Memory B cell (primary cell): ENCODE measurements around the gene RXRA.

Source experiments
- ATAC-seq: fragments of 150-1000 bp; cut with Tn5 transposase; 2 replicates; pipeline ENCODE4 v1.10.0; 2021; ENCODE audit warnings: low read depth, mild to moderate bottlenecking, moderate library complexity
- DNase-seq, 2 donors: peaks; one replicate each; pipeline ENCODE4 v3.0.0; 2022; ENCODE audit warnings: low spot score in 2 of 2
- H3K27ac Mint-ChIP-seq: one replicate; pipeline ENCODE4 v1.8.0; 2022; ENCODE audit warnings: mild to moderate bottlenecking, moderate library complexity, mixed read lengths
- H3K27me3 Mint-ChIP-seq: one replicate; pipeline ENCODE4 v1.8.0; 2022; ENCODE audit warnings: mixed read lengths
- H3K36me3 Mint-ChIP-seq: one replicate; pipeline ENCODE4 v1.8.0; 2022; ENCODE audit warnings: mild to moderate bottlenecking, mixed read lengths
- H3K4me1 Mint-ChIP-seq: one replicate; pipeline ENCODE4 v1.8.0; 2022; ENCODE audit warnings: mixed read lengths
- H3K4me3 Mint-ChIP-seq: one replicate; pipeline ENCODE4 v1.8.0; 2022; ENCODE audit warnings: mild to moderate bottlenecking, moderate library complexity, mixed read lengths
- H3K9me3 Mint-ChIP-seq: one replicate; pipeline ENCODE4 v1.8.0; 2022; ENCODE audit warnings: mixed read lengths

The RXRA gene

GRCh38 chr9:134325813-134326723 is at the start of gene RXRA:
TSS of gene RXRA (plus strand) at chr9:134326455. CDS start at chr9:134326632, 177 bp downstream.
- ATAC-seq: peak; percentile 71

GRCh38 chr9:134278286-134278685 is 48.0 kb upstream of the RXRA start:
- Mint-ChIP-seq H3K4me1 (peaks cover 4% of the 10 kb centered on the region), H3K27ac (no peak overlapping the region), H3K4me3 (no peak overlapping the region), H3K9me3 (no peaks in the 10 kb centered on the region), H3K27me3 (peaks cover 4% of the 10 kb centered on the region), H3K36me3 (no peaks in the 10 kb centered on the region)
- ATAC-seq (no peak), DNase-seq (no peak)

More at GRCh38 chr9:134325813-134326723, at the start of gene RXRA:
- no peak within 1 kb of the TSS for H3K27ac Mint-ChIP-seq
- H3K4me3 Mint-ChIP-seq: peak within 1 kb of the TSS; percentile 82
- no peaks in the 10 kb centered on the region for H3K27me3 Mint-ChIP-seq
- peak; percentile 52 to 66 for DNase-seq
- H3K36me3 Mint-ChIP-seq: no peaks in the 10 kb centered on the region
- H3K4me1 Mint-ChIP-seq: peaks cover 9% of the 10 kb centered on the region
- no peaks in the 10 kb centered on the region for H3K9me3 Mint-ChIP-seq

GRCh38 chr9:134278974-134279640 is 47.1 kb upstream of the RXRA start:
- H3K36me3 Mint-ChIP-seq: no peaks in the 10 kb centered on the region
- DNase-seq: no peak
- H3K4me1 Mint-ChIP-seq: peaks cover 4% of the 10 kb centered on the region
- H3K4me3 Mint-ChIP-seq: no peak overlapping the region
- no peak for ATAC-seq
- no peaks in the 10 kb centered on the region for H3K9me3 Mint-ChIP-seq
- H3K27me3 Mint-ChIP-seq: no peaks in the 10 kb centered on the region
- no peak overlapping the region for H3K27ac Mint-ChIP-seq

GRCh38 chr9:134282138-134282650 is 44.1 kb upstream of the RXRA start:
- peaks cover 11% of the 10 kb centered on the region for H3K27me3 Mint-ChIP-seq
- H3K9me3 Mint-ChIP-seq: no peaks in the 10 kb centered on the region
- H3K36me3 Mint-ChIP-seq: no peaks in the 10 kb centered on the region
- no peak for ATAC-seq
- no peak overlapping the region for H3K27ac Mint-ChIP-seq
- no peak overlapping the region for H3K4me3 Mint-ChIP-seq
- no peak for DNase-seq
- H3K4me1 Mint-ChIP-seq: peaks cover 7% of the 10 kb centered on the region

GRCh38 chr9:134283111-134283515 is 43.1 kb upstream of the RXRA start:
- no peak overlapping the region for H3K27ac Mint-ChIP-seq
- ATAC-seq (no peak), DNase-seq (no peak)
- H3K36me3 Mint-ChIP-seq: no peaks in the 10 kb centered on the region
- no peak overlapping the region for H3K4me3 Mint-ChIP-seq
- H3K9me3 Mint-ChIP-seq: no peaks in the 10 kb centered on the region
- H3K27me3 Mint-ChIP-seq: peaks cover 16% of the 10 kb centered on the region
- peaks cover 9% of the 10 kb centered on the region for H3K4me1 Mint-ChIP-seq

GRCh38 chr9:134283692-134284265 is 42.5 kb upstream of the RXRA start:
- no peaks in the 10 kb centered on the region for H3K36me3 Mint-ChIP-seq
- DNase-seq: no peak
- H3K27ac Mint-ChIP-seq: no peak overlapping the region
- H3K4me1 Mint-ChIP-seq: peaks cover 9% of the 10 kb centered on the region
- no peaks in the 10 kb centered on the region for H3K9me3 Mint-ChIP-seq
- H3K4me3 Mint-ChIP-seq: no peak overlapping the region
- H3K27me3 Mint-ChIP-seq: peaks cover 16% of the 10 kb centered on the region
- no peak for ATAC-seq

GRCh38 chr9:134284273-134284672 is 42.0 kb upstream of the RXRA start:
- no peak overlapping the region for H3K4me3 Mint-ChIP-seq
- no peak for ATAC-seq
- no peaks in the 10 kb centered on the region for H3K36me3 Mint-ChIP-seq
- no peaks in the 10 kb centered on the region for H3K9me3 Mint-ChIP-seq
- no peak for DNase-seq
- H3K4me1 Mint-ChIP-seq: peaks cover 9% of the 10 kb centered on the region
- peaks cover 16% of the 10 kb centered on the region for H3K27me3 Mint-ChIP-seq
- no peak overlapping the region for H3K27ac Mint-ChIP-seq

- Mint-ChIP-seq H3K9me3 (no peaks in the 10 kb centered on the region), H3K27ac (no peak overlapping the region), H3K4me1 (peaks cover 9% of the 10 kb centered on the region)
Measured at GRCh38 chr9:134284741-134285140, 41.5 kb upstream of the RXRA start.

GRCh38 chr9:134285215-134285845 is 40.9 kb upstream of the RXRA start:
- ATAC-seq (no peak), DNase-seq (no peak)
- H3K4me1 Mint-ChIP-seq: peaks cover 9% of the 10 kb centered on the region
- H3K27me3 Mint-ChIP-seq: peaks cover 20% of the 10 kb centered on the region
- no peaks in the 10 kb centered on the region for H3K36me3 Mint-ChIP-seq
- H3K9me3 Mint-ChIP-seq: no peaks in the 10 kb centered on the region
- no peak overlapping the region for H3K27ac Mint-ChIP-seq
- no peak overlapping the region for H3K4me3 Mint-ChIP-seq

More at GRCh38 chr9:134284741-134285140, 41.5 kb upstream of the RXRA start:
- peaks cover 18% of the 10 kb centered on the region for H3K27me3 Mint-ChIP-seq
- DNase-seq (no peak), ATAC-seq (no peak)
- no peak overlapping the region for H3K4me3 Mint-ChIP-seq
- no peaks in the 10 kb centered on the region for H3K36me3 Mint-ChIP-seq

- no peak overlapping the region for H3K27ac Mint-ChIP-seq
- DNase-seq (no peak), ATAC-seq (no peak)
- H3K4me1 Mint-ChIP-seq: peaks cover 9% of the 10 kb centered on the region
- H3K4me3 Mint-ChIP-seq: no peak overlapping the region
- peaks cover 20% of the 10 kb centered on the region for H3K27me3 Mint-ChIP-seq
- H3K9me3 Mint-ChIP-seq: no peaks in the 10 kb centered on the region
- no peaks in the 10 kb centered on the region for H3K36me3 Mint-ChIP-seq
Measured at GRCh38 chr9:134286471-134287245, 39.6 kb upstream of the RXRA start.

- Mint-ChIP-seq H3K9me3 (no peaks in the 10 kb centered on the region), H3K27ac (no peak overlapping the region), H3K4me1 (peaks cover 9% of the 10 kb centered on the region), H3K36me3 (no peaks in the 10 kb centered on the region), H3K27me3 (peaks cover 22% of the 10 kb centered on the region), H3K4me3 (no peak overlapping the region)
- no peak for DNase-seq
- ATAC-seq: no peak
Measured at GRCh38 chr9:134287591-134288491, 38.4 kb upstream of the RXRA start.

- peaks cover 12% of the 10 kb centered on the region for H3K4me1 Mint-ChIP-seq
- no peak overlapping the region for H3K27ac Mint-ChIP-seq
- H3K4me3 Mint-ChIP-seq: no peak overlapping the region
- no peaks in the 10 kb centered on the region for H3K9me3 Mint-ChIP-seq
- peaks cover 23% of the 10 kb centered on the region for H3K27me3 Mint-ChIP-seq
- no peaks in the 10 kb centered on the region for H3K36me3 Mint-ChIP-seq
- DNase-seq (no peak), ATAC-seq (no peak)
Measured at GRCh38 chr9:134288746-134289145, 37.5 kb upstream of the RXRA start.
